ENCODE measurements around the gene RPS16.

DNA sequence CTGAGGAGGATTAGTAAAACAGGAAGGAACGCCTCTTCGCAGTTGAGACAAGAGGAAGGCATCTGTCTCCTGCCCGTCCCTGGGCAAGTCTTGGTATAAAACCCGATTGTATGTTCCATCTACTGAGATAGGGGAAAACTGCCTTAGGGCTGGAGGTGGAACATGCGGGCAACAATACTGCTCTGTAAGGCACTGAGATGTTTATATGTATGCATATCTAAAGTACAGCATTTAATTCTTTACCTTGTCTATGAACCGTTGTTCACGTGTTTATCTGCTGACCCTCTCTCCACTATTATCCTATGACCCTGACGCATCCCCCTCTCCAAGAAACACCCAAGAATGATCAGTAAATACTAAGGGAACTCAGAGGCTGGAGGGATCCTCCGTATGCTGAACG lies 44.2 kb upstream of the RPS16 start:
- TF ChIP-seq, protein P1, sequence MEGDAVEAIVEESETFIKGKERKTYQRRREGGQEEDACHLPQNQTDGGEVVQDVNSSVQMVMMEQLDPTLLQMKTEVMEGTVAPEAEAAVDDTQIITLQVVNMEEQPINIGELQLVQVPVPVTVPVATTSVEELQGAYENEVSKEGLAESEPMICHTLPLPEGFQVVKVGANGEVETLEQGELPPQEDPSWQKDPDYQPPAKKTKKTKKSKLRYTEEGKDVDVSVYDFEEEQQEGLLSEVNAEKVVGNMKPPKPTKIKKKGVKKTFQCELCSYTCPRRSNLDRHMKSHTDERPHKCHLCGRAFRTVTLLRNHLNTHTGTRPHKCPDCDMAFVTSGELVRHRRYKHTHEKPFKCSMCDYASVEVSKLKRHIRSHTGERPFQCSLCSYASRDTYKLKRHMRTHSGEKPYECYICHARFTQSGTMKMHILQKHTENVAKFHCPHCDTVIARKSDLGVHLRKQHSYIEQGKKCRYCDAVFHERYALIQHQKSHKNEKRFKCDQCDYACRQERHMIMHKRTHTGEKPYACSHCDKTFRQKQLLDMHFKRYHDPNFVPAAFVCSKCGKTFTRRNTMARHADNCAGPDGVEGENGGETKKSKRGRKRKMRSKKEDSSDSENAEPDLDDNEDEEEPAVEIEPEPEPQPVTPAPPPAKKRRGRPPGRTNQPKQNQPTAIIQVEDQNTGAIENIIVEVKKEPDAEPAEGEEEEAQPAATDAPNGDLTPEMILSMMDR (IDR thresholded peaks at IDR 0.05), result no peak
- no peak for TF ChIP-seq POLR2A (IDR thresholded peaks at IDR 0.05)
